HEK293T (cell line): ENCODE data around the gene TTC21A.
A peak's percentile ranks its signal among the peaks of the same experiment; 100 is the strongest.

Source experiments
- CTCF ChIA-PET: fragments of 350-600 bp; formaldehyde crosslinking; extraction: SDS; loops from one replicate; lab custom pipeline; 2021; ENCODE audit warnings: antibody characterized with exemption, inconsistent platforms; lab: Yijun Ruan, JAX
- POLR2A ChIA-PET: fragments of 350-600 bp; formaldehyde crosslinking; extraction: SDS; loops from one replicate; lab custom pipeline; 2020; ENCODE audit warnings: antibody characterized with exemption, inconsistent platforms; lab: Yijun Ruan, JAX
- DNase-seq: peaks from one replicate; pipeline ENCODE4 v3.0.0; 2012; ENCODE audit warnings: mixed read lengths; ENCODE audit errors: extremely low spot score
- ARNT ChIP-seq: fragments of 450-650 bp; IDR thresholded peaks from 2 replicates; pipeline ENCODE4 v1.6.1; 2017; ENCODE audit warnings: mild to moderate bottlenecking
- BHLHE40 ChIP-seq: fragments of 450-650 bp; IDR thresholded peaks from 2 replicates; pipeline ENCODE4 v1.6.1; 2016; ENCODE audit warnings: mild to moderate bottlenecking, moderate library complexity, borderline replicate concordance
- CTBP1 ChIP-seq: fragments of 450-650 bp; IDR thresholded peaks from 2 replicates; pipeline ENCODE4 v1.6.1; 2016; ENCODE audit warnings: borderline replicate concordance
- ELF4 ChIP-seq: fragments of 450-650 bp; IDR thresholded peaks from 2 replicates; pipeline ENCODE4 v1.6.1; 2017; ENCODE audit warnings: antibody characterized with exemption
- FOXA1 ChIP-seq: fragments of 450-650 bp; IDR thresholded peaks from 2 replicates; pipeline ENCODE4 v1.6.1; 2016; ENCODE audit warnings: mild to moderate bottlenecking
- FOXK2 ChIP-seq: fragments of 450-650 bp; IDR thresholded peaks from 2 replicates; pipeline ENCODE4 v1.6.1; 2016; ENCODE audit warnings: mild to moderate bottlenecking
- FOXM1 ChIP-seq: fragments of 450-650 bp; IDR thresholded peaks from 2 replicates; pipeline ENCODE4 v1.6.1; 2017; ENCODE audit warnings: mild to moderate bottlenecking, borderline replicate concordance
- HDGF ChIP-seq: fragments of 450-650 bp; IDR thresholded peaks from 2 replicates; pipeline ENCODE4 v1.6.1; 2017; ENCODE audit warnings: antibody characterized with exemption, borderline replicate concordance
- L3MBTL2 ChIP-seq: fragments of 450-650 bp; conservative IDR thresholded peaks from 2 replicates; pipeline ENCODE4 v1.6.1; 2016; ENCODE audit warnings: mild to moderate bottlenecking
- LEF1 ChIP-seq: fragments of 450-650 bp; IDR thresholded peaks from 2 replicates; pipeline ENCODE4 v1.6.1; 2017; ENCODE audit warnings: mild to moderate bottlenecking, borderline replicate concordance
- NFRKB ChIP-seq: fragments of 450-650 bp; IDR thresholded peaks from 2 replicates; pipeline ENCODE4 v1.6.1; 2016; ENCODE audit warnings: mild to moderate bottlenecking, moderate library complexity
- SP1 ChIP-seq: fragments of 450-650 bp; IDR thresholded peaks from 2 replicates; pipeline ENCODE4 v1.6.1; 2017
- SUZ12 ChIP-seq: fragments of 450-650 bp; IDR thresholded peaks from 2 replicates; pipeline ENCODE4 v1.6.1; 2016; ENCODE audit warnings: mild to moderate bottlenecking
- TARDBP ChIP-seq: fragments of 450-650 bp; IDR thresholded peaks from 2 replicates; pipeline ENCODE4 v1.6.1; 2016
- ZNF384 ChIP-seq: fragments of 450-650 bp; IDR thresholded peaks from 2 replicates; pipeline ENCODE4 v1.6.1; 2016
- TF ChIP-seq, protein P1 (sequence below): fragments of 450-650 bp; IDR thresholded peaks from 2 replicates; pipeline ENCODE4 v1.6.1; 2016

The TTC21A gene

DNA sequence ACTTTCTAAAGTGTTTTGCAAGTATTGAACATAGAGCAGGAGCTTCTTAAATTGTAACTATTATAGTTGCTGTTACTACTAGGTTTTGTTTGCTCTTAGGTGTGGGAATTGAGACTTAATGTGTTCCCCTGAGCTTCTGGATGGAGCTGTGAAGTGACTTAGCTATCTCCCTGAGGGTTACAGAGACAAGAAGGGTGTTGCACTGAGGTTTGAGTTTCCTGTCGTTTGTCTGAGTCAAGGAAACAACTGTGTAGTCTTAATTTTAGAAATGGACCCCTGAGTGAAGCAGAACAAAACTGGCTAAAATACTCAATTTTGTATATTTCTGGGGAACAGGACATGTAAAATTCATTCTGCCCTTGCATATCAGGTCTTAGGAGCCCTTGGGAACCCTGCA lies 20.4 kb downstream of the TTC21A start:
- POLR2A ChIA-PET: no interaction called here
- DNase-seq: no peak
- CTCF ChIA-PET: interaction anchor here (0.6 to 4.1 kb wide), 2 partner anchors 160 to 168 kb away, joined by 3 to 39 read pairs; no protein-coding TSS in a partner anchor
- no peak for TF ChIP-seq ARNT
- TF ChIP-seq ELF4: no peak
- TF ChIP-seq, protein P1, sequence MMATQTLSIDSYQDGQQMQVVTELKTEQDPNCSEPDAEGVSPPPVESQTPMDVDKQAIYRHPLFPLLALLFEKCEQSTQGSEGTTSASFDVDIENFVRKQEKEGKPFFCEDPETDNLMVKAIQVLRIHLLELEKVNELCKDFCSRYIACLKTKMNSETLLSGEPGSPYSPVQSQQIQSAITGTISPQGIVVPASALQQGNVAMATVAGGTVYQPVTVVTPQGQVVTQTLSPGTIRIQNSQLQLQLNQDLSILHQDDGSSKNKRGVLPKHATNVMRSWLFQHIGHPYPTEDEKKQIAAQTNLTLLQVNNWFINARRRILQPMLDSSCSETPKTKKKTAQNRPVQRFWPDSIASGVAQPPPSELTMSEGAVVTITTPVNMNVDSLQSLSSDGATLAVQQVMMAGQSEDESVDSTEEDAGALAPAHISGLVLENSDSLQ: no peak
- no peak for TF ChIP-seq HDGF
- no peak for TF ChIP-seq LEF1
- TF ChIP-seq BHLHE40: no peak
- TF ChIP-seq FOXM1: no peak
- TF ChIP-seq TARDBP: no peak
- TF ChIP-seq FOXA1: no peak
- no peak for TF ChIP-seq CTBP1
- TF ChIP-seq L3MBTL2: no peak
- no peak for TF ChIP-seq ZNF384
- TF ChIP-seq SP1: no peak
- TF ChIP-seq NFRKB: no peak
- no peak for TF ChIP-seq SUZ12
- TF ChIP-seq FOXK2: no peak

DNA sequence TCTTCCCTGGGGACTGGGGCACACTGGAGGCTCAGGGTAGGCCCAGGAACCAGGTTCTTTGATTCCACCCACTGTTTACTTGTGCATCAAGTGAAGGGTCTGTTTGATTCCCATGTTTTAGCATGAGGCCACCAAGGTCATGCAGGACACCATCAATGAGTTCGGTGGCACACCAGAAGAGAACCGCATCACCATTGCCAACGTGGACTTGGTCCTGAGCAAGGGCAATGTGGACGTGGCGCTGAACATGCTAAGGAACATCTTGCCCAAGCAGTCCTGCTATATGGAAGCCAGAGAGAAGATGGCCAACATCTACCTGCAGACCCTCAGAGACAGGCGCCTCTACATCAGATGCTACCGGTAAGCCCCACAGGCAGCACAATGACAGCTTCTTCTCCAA lies 21.5 kb downstream of the TTC21A start:
- no peak for TF ChIP-seq ZNF384
- ChIA-PET CTCF (interaction anchor here (4.1 kb wide), 1 partner anchor 159 kb away, joined by 39 read pairs; no protein-coding TSS in a partner anchor), POLR2A (no interaction called here)
- DNase-seq: no peak

DNA sequence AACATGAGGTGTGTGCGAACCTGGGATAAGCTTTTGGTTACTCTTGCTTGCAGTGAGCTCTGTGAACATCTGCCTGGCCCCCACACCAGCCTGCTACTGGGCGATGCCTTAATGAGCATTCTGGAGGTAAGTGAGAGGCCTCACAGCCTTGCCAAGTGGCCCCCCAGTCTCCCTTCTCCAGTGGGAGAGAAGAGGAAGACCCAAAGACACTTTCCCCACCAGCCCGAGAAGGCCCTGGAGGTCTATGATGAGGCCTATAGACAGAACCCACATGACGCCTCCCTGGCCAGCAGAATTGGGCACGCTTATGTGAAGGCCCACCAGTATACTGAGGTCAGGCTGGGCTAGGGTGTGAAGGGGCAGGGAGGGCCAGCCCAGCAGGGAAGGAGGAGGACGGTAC lies 22.5 kb downstream of the TTC21A start:
- TF ChIP-seq NFRKB (no peak), HDGF (no peak), CTBP1 (no peak), SP1 (no peak), BHLHE40 (no peak), LEF1 (no peak), ZNF384 (no peak), FOXA1 (no peak), ELF4 (no peak)
- TF ChIP-seq, protein P1: no peak
- ChIA-PET CTCF (interaction anchor here (1.8 to 2.9 kb wide), 2 partner anchors 158 to 161 kb away, joined by 6 to 12 read pairs; no protein-coding TSS in a partner anchor), POLR2A (no interaction called here)
- DNase-seq: no peak

DNA sequence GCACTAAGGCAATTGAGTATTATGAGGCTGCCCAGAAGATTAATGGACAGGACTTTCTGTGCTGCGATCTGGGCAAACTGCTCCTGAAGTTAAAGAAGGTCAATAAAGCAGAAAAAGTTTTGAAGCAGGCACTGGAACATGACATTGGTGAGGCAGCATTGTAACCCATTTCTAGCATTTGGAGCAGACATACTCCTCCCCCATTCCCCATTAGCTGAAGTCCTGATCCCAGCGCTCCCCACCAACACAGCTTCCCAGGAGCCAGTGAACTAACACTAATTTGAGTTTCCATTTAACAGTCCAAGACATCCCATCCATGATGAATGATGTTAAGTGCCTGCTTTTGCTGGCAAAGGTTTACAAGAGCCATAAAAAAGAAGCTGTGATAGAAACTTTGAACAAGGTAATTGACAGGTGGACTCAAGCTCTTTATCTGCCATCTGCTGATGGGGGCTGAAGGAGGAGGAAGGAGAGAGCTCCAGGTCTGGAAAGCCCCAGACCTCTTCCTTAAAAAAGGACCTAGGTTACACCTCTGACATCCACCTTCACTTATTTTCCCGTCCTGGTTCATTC lies 23.3 kb downstream of the TTC21A start:
- ChIA-PET CTCF (interaction anchor here (1.8 to 2.9 kb wide), 2 partner anchors 157 to 160 kb away, joined by 6 to 12 read pairs; no protein-coding TSS in a partner anchor), POLR2A (interaction anchor here (1.2 kb wide), 1 partner anchor 157 kb away, joined by 4 read pairs; no protein-coding TSS in a partner anchor)
- TF ChIP-seq, protein P1: peak; percentile 62; the same call in 1 of the 2 replicates
- TF ChIP-seq NFRKB: no peak
- DNase-seq: no peak

DNA sequence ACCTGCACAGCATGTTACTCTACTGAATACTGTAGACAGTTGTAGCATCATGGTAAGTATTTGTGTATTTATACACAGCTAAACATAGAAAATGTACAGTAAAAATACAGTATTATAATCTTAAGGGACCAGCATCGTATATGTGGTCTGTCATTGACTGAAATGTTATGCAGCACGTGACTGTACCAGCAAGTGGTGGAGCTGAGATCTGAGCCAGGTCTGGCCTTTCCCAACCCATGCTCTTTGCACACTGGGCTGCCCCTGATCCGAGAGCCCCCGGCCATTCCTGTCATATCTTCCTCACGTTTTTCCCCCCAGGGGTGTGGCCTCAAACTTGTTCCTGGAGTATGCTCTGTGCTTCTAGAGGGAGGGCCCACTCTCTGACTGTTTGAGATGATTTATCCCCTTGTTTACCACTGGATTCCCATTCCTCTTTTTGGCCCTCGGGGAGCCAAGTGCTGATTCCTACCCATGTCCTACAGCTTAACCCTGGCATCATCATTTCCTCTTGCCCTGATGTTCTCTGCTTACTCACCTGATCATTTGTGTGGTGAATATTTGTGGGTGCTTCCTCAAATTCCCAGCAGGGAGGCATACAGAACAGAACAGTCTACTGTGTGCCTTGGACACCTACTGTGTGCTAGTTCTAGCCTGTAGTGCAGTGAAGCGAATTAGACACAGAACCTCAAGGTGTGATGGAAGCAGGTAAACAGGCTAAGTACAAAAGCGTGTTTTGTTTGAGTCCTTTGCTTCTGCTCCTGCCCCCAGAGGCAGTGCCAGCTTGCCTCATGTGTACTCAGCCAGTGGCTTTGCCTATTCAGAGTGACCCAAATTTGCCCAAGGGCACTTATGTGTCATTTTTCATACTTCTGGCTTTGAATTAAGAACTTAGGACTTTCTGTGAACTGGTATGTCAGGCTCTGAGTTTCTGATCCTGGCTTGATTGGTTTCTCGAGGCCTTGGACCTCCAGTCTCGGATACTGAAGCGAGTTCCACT lies 24.9 kb downstream of the TTC21A start:
- POLR2A ChIA-PET: no interaction called here
- no peak for DNase-seq
- no peak for TF ChIP-seq ZNF384
- no peak for TF ChIP-seq FOXA1
- TF ChIP-seq SP1: no peak
- no peak for TF ChIP-seq TARDBP
- TF ChIP-seq ELF4: no peak
- TF ChIP-seq LEF1: no peak
- no peak for TF ChIP-seq ARNT
- no peak for TF ChIP-seq HDGF
- TF ChIP-seq, protein P1: no peak
- CTCF ChIA-PET: interaction anchor here (2.9 kb wide), 1 partner anchor 159 kb away, joined by 12 read pairs; no protein-coding TSS in a partner anchor

DNA sequence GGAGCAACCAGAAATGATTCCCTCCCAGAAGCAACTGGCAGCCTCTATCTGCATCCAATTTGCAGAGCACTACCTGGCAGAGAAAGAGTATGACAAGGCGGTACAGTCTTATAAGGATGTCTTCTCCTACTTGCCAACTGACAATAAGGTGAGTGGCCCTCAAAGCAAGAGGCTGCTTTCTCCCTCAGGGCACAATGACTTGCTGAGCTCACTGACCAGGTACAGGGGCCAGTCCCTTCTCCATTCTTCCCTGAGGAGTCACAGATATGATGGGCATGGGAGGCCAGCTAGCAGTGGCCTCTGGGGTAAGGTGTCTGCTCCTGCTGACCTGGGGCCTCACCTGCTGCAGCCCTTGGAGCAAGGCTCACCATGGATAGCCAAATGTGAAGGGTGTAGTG lies 25.6 kb downstream of the TTC21A start:
- TF ChIP-seq LEF1 (no peak), FOXK2 (no peak), NFRKB (no peak), FOXM1 (no peak), CTBP1 (no peak), TARDBP (no peak), ARNT (no peak), ELF4 (no peak), SP1 (no peak)
- TF ChIP-seq, protein P1: no peak
- no peak for DNase-seq
- POLR2A ChIA-PET: no interaction called here
- CTCF ChIA-PET: no interaction called here
